Esophagus (tissue), 2 donors: Measurements from ENCODE around the gene FGD4. TPM values are rescaled to one million over a fixed set of nuclear protein-coding genes. Genes with fewer than 3 reads are reported as not detected.

Experiments
- H3K27ac ChIP-seq, 2 donors: one replicate each; pipeline ENCODE4 v1.5.1; 2013; ENCODE audit warnings: low read depth in 2 of 2, mild to moderate bottlenecking in 2 of 2, inconsistent platforms in 1 of 2, low read length in 1 of 2, moderate library complexity in 1 of 2
- H3K27me3 ChIP-seq, 2 donors: one replicate each; pipeline ENCODE4 v1.6.1; 2013; ENCODE audit warnings: low read length in 2 of 2, control low read depth in 1 of 2, mild to moderate bottlenecking in 1 of 2; ENCODE audit not compliant: insufficient read depth in 2 of 2, control insufficient read depth in 1 of 2
- H3K36me3 ChIP-seq, 2 donors: one replicate each; pipeline ENCODE4 v1.6.1; 2013; ENCODE audit warnings: low read length in 1 of 2; ENCODE audit not compliant: control insufficient read depth in 2 of 2, insufficient read depth in 2 of 2
- H3K4me1 ChIP-seq, 2 donors: one replicate each; pipeline ENCODE4 v1.6.1; 2013; ENCODE audit warnings: low read length in 1 of 2; ENCODE audit not compliant: control insufficient read depth in 2 of 2, insufficient read depth in 2 of 2
- H3K4me3 ChIP-seq, 2 donors: one replicate each; pipeline ENCODE4 v1.5.1; 2013; ENCODE audit warnings: low read length in 2 of 2, mild to moderate bottlenecking in 2 of 2, low read depth in 1 of 2, moderate library complexity in 1 of 2
- H3K9me3 ChIP-seq, 2 donors: one replicate each; pipeline ENCODE4 v1.6.1; 2013; ENCODE audit warnings: mild to moderate bottlenecking in 2 of 2, low read depth in 1 of 2, low read length in 1 of 2, moderate library complexity in 1 of 2; ENCODE audit not compliant: control insufficient read depth in 2 of 2, insufficient read depth in 1 of 2
- WGBS, 2 donors: extraction: QIAGEN DNeasy Blood & Tissue Kit; methylation state at CpG; one replicate each; pipeline ENCODE4 v1.1.7; 2013; 5-methylcytosine and 5-hydroxymethylcytosine counted together
- polyA plus RNA-seq, 2 donors: library from polyadenylated mRNA; stranded (reverse); fragments of 200-250 nt; gene quantifications; one replicate each; pipeline ENCODE4 v1.2.3, GENCODE V29; 2013
- donor health status: healthy with polysubstance abuse.
- donor health status: Bipolar disorder and iron deficiency.

FGD4 gene
- polyA plus RNA-seq, 2 donors = 3.7 to 4.6 TPM

- Histone ChIP-seq H3K4me1 (no peaks in the 10 kb centered on the region), H3K9me3 (no peaks in the 10 kb centered on the region), H3K36me3 (no peaks in the 10 kb centered on the region), H3K4me3 (no peak overlapping the region), H3K27me3 (no peaks in the 10 kb centered on the region), H3K27ac (no peak overlapping the region)
Measured at GRCh38 chr12:32423559-32423958, 24.2 kb downstream of the FGD4 start.

DNA sequence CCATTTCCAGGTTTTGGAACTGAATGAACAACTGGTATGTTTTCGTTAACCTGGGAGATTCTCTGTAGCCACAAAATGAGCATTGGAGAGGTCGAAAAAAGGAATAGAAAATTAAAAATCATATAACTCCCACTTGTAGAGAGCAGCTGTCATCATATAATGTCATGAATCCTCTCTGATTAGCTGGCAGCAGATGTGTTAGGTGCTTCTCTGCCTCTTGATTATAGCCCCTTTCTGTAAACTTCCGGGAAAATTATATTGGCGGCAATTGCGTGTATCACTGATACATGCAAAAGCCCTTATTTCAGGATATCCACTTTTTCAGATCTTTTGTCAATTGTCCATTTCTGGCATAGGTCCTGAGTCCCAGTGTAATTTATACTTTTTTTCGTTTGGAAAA is 31.7 kb downstream of the FGD4 start:
- H3K27me3 ChIP-seq = peaks cover 0 to 2% of the 10 kb centered on the region in 2 donors
- no peaks in the 10 kb centered on the region for H3K4me1 ChIP-seq
- no peak overlapping the region for H3K27ac ChIP-seq
- peaks cover 0 to 3% of the 10 kb centered on the region in 2 donors for H3K9me3 ChIP-seq
- 79 to 82% methylated on average over 6 of the region's 6 CpGs for WGBS, 2 donors
- H3K4me3 ChIP-seq = no peak overlapping the region
- no peaks in the 10 kb centered on the region for H3K36me3 ChIP-seq

DNA sequence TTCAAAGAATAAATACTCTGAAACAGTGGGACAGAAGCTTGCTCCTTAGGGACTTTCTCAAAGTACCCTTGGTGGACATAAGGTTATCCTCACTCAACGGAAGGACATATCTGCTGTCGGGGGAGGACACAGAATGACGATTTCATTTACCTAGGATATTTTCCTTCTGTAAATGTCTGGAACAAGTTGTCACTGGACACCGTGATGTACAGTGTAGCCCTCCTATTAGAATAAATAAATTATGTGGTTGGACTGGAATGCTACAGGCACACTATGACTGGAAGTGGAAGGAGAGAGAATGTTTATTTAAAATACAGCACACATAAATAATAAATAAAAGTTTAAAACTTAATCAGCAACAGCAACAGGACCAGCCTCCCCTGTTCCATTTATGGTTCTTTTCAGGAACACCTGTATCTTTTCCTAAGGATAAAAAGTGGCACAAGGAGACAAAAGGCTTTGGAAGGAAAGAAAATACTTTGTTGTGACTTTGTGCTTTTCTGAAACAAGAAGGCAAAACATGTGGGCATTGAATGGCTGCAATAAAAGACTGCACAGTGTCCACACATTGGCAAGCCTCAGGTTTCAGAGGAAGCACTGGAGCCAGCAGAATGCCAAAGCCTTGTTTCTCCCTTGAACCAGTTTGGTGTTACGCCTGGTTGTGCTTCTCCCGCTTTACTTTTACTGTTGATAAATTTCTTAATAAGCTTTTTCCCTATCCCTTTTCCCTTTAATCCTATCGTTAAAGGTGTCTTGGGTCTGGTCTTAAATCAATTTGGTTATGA is 36.8 kb downstream of the FGD4 start:
- no peaks in the 10 kb centered on the region for H3K9me3 ChIP-seq
- WGBS, 2 donors = 77 to 80% methylated on average over 7 of the region's 7 CpGs
- H3K4me1 ChIP-seq = no peaks in the 10 kb centered on the region
- H3K27ac ChIP-seq = no peak overlapping the region
- no peak overlapping the region for H3K4me3 ChIP-seq
- H3K36me3 ChIP-seq = no peaks in the 10 kb centered on the region
- H3K27me3 ChIP-seq = peaks cover 0 to under 1% of the 10 kb centered on the region in 2 donors

DNA sequence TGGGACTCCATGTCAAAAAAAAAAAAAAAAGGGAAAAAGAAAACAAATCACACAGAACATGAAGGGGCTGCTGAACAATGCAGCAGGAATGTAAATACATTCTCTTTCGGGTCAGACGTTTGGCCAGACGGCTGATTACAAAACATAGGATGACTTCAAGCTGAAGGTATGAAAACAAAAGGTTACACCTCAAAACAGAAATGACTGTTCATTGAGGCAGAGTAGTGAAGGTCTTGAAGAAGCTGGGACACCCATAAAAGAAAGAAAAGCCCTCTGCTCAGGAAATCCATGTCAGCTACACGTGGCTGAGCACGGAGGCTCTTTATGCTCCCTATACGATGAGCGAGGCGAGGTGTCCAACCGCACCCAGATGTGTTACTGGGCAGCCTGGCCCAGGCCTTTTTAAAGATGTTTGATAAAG is 37.7 kb downstream of the FGD4 start:
- Histone ChIP-seq H3K9me3 (no peaks in the 10 kb centered on the region), H3K4me1 (no peaks in the 10 kb centered on the region), H3K27me3 (no peaks in the 10 kb centered on the region), H3K4me3 (no peak overlapping the region), H3K27ac (no peak overlapping the region), H3K36me3 (no peaks in the 10 kb centered on the region)
- WGBS, 2 donors = 70 to 77% methylated on average over 9 of the region's 9 CpGs

DNA sequence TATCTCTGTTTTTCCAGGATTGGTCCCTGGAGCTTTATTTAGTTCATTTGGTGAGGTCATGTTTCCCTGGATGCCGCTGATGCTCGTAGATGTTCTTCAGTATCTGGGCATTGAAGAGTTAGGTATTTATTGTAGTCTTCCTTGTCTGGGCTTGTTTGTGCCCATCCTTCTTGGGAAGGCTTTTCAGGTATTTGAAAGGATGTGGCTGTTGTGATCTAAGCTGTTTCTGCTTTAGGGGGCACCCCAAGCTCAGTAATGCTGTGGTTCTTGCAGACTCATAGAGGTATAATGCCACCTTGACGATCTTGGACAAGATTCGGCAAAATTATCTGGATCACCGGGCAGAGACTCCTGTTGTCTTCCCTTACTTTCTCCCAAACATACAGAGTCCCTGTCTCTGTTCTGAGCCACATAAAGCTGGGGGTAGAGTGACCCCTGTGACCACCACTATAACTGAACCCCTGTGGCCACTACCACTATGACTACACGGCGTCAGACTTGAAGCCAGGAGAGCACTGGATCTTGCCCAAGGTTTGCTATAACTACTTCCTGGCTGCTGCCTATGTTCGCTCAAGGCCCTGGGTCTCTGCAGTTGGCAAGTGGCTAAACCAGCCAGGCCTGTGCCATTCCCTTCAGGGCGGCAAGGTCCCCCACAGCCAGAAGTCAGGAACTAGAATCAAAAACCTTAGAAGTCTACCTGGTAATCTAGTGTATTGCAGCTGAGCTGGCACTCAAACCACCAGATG is 40.9 kb downstream of the FGD4 start:
- Histone ChIP-seq H3K27me3 (no peaks in the 10 kb centered on the region), H3K27ac (peak overlapping the region in 1 of 2 donors; percentile 13), H3K4me3 (no peak overlapping the region), H3K9me3 (no peaks in the 10 kb centered on the region), H3K4me1 (no peaks in the 10 kb centered on the region), H3K36me3 (no peaks in the 10 kb centered on the region)
- 49 to 65% methylated on average over 9 of the region's 9 CpGs for WGBS, 2 donors

DNA sequence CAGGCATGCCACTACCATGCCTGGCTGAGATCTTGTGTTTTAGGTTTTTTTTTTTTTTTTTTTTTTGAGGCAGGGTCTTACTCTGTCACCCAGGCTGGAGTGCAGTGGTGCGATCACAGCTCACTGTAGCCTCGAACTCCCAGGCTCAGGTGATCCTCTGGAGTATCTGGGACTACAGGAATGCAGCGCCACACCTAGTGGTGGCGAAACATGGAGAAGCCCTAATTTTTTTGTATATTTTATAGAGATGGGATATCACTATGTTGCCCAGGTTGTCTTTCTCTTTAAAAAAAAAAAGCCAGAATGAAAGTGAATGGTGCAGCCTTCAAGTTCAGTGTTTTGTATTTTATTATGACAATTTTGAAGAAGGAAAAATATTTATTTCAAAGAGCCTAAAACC is 44.1 kb downstream of the FGD4 start:
- Histone ChIP-seq H3K4me1 (no peaks in the 10 kb centered on the region), H3K27me3 (no peaks in the 10 kb centered on the region), H3K9me3 (no peaks in the 10 kb centered on the region), H3K36me3 (no peaks in the 10 kb centered on the region), H3K27ac (no peak overlapping the region), H3K4me3 (no peak overlapping the region)
- 91 to 95% methylated on average over 4 of the region's 4 CpGs for WGBS, 2 donors

- Histone ChIP-seq H3K27me3 (no peaks in the 10 kb centered on the region), H3K27ac (no peak overlapping the region), H3K36me3 (no peaks in the 10 kb centered on the region), H3K4me3 (no peak overlapping the region), H3K4me1 (no peaks in the 10 kb centered on the region), H3K9me3 (no peaks in the 10 kb centered on the region)
- 17% methylated on average over 2 of the region's 2 CpGs for WGBS, 2 donors
Measured at GRCh38 chr12:32444895-32445294, 45.5 kb downstream of the FGD4 start.

- Histone ChIP-seq H3K27me3 (no peaks in the 10 kb centered on the region), H3K4me1 (no peaks in the 10 kb centered on the region), H3K27ac (no peak overlapping the region), H3K9me3 (no peaks in the 10 kb centered on the region), H3K4me3 (no peak overlapping the region), H3K36me3 (no peaks in the 10 kb centered on the region)
- WGBS, 2 donors = 61 to 82% methylated on average over 1 of the region's 1 CpG
Measured at GRCh38 chr12:32445356-32445755, 46.0 kb downstream of the FGD4 start.

- H3K27me3 ChIP-seq = no peaks in the 10 kb centered on the region
- H3K4me1 ChIP-seq = no peaks in the 10 kb centered on the region
- H3K4me3 ChIP-seq = no peak overlapping the region
- no peak overlapping the region for H3K27ac ChIP-seq
- H3K9me3 ChIP-seq = no peaks in the 10 kb centered on the region
- no peaks in the 10 kb centered on the region for H3K36me3 ChIP-seq
- 83% methylated on average over 14 of the region's 14 CpGs for WGBS, 2 donors
Measured at GRCh38 chr12:32446316-32447119, 47.2 kb downstream of the FGD4 start.
